Measurements from ENCODE around the gene SH2B3. TPM values are rescaled to one million over a fixed set of nuclear protein-coding genes. Genes with fewer than 3 reads are reported as not detected.
A peak's percentile ranks its signal among the peaks of the same experiment; 100 is the strongest.

Gene SH2B3
- total and polyA plus RNA-seq, 2 of the 13 experiments (the other 11 are each of a cell fraction or from before 2014, with no cell fraction given) = 6.8 to 6.9 TPM

- TF ChIP-seq ZC3H13 (CRISPR knock-in tag; IDR thresholded peaks at IDR 0.05) = no peak
- TF ChIP-seq ATF7 (IDR thresholded peaks at IDR 0.05) = no peak
- TF ChIP-seq ATF7 (CRISPR knock-in tag; IDR thresholded peaks at IDR 0.05) = no peak
- no peak for TF ChIP-seq MBNL3 (CRISPR knock-in tag; conservative IDR thresholded peaks at IDR 0.05)
- peak; percentile 44 for TF ChIP-seq ASH2L (IDR thresholded peaks at IDR 0.05; ENCODE audit: insufficient read length, low read depth, low read length)
- no peak for TF ChIP-seq ZNF468 (CRISPR knock-in tag; IDR thresholded peaks at IDR 0.05)
- no peak for TF ChIP-seq SRF (IDR thresholded peaks at IDR 0.05; ENCODE audit: low read depth, low read length)
- TF ChIP-seq ZNF556 (CRISPR knock-in tag; IDR thresholded peaks at IDR 0.05; ENCODE audit: borderline replicate concordance) = peak; percentile 51; the same call in 1 of the 2 replicates
- TF ChIP-seq MTERF4 (CRISPR knock-in tag; IDR thresholded peaks at IDR 0.05) = no peak; the same call in 1 of the 2 replicates
- no peak for TF ChIP-seq NONO (IDR thresholded peaks at IDR 0.05)
- peak; percentile 56 for TF ChIP-seq NONO (CRISPR knock-in tag; conservative IDR thresholded peaks at IDR 0.05)
- TF ChIP-seq GMEB1 (CRISPR knock-in tag; IDR thresholded peaks at IDR 0.05; ENCODE audit: borderline replicate concordance) = peak; percentile 47; the same call in 1 of the 2 replicates
- TF ChIP-seq ZNF367 (CRISPR knock-in tag; IDR thresholded peaks at IDR 0.05; ENCODE audit: borderline replicate concordance) = no peak
- peak; percentile 60; the same call in 1 of the 2 replicates for TF ChIP-seq ZMYM4 (CRISPR knock-in tag; IDR thresholded peaks at IDR 0.05)
- TF ChIP-seq NR2F2 (IDR thresholded peaks at IDR 0.05; ENCODE audit: borderline replicate concordance, low read depth) = no peak
- no peak for TF ChIP-seq SETDB1 (CRISPR knock-in tag; IDR thresholded peaks at IDR 0.05; ENCODE audit: borderline replicate concordance)
- TF ChIP-seq ZNF33B (CRISPR knock-in tag; IDR thresholded peaks at IDR 0.05) = no peak
- TF ChIP-seq BATF2 (CRISPR knock-in tag; IDR thresholded peaks at IDR 0.05) = no peak
- no peak for TF ChIP-seq XRCC5 (optimal IDR thresholded peaks at IDR 0.05; ENCODE audit: low read length)
- 0 out of 2 replicates have a peak, but pooled peaks have one; percentile 55 for TF ChIP-seq CSRNP1 (CRISPR knock-in tag; IDR thresholded peaks at IDR 0.05)
- 0 out of 2 replicates have a peak, but pooled peaks have one; percentile 2 for TF ChIP-seq ZNF414 (CRISPR knock-in tag; IDR thresholded peaks at IDR 0.05)
- peak; percentile 65 for TF ChIP-seq HOXA3 (CRISPR knock-in tag; IDR thresholded peaks at IDR 0.05)
- TF ChIP-seq SCMH1 (CRISPR knock-in tag; IDR thresholded peaks at IDR 0.05; ENCODE audit: borderline replicate concordance) = no peak
- no peak for TF ChIP-seq ZNF703 (CRISPR knock-in tag; IDR thresholded peaks at IDR 0.05; ENCODE audit: borderline replicate concordance)
- no peak; the same call in 1 of the 2 replicates for TF ChIP-seq ZNF558 (CRISPR knock-in tag; IDR thresholded peaks at IDR 0.05; ENCODE audit: borderline replicate concordance)
Observed at GRCh38 chr12:111368788-111369495, 36.8 kb upstream of the SH2B3 start, which contains the start of gene PHETA1 (continued).

Measured in HepG2 (cell line).